Stimulated activated CD8-positive, alpha-beta memory T cell treated with anti-CD3 and anti-CD28 coated beads, Interleukin-7, amount 100 ng/mL, for 1 hour (primary cell): ENCODE results near the gene DDIT4.
"Not testable (repeated sequence)": the region's sequence is repeated elsewhere in the genome, so short reads cannot be mapped to it uniquely, and the experiment has no call there.

Source experiments
- DNase-seq, 2 donors: peaks; one replicate each; pipeline ENCODE4 v3.0.0-alpha.2; 2020; ENCODE audit warnings: low read depth in 2 of 2

DDIT4 gene

DNA sequence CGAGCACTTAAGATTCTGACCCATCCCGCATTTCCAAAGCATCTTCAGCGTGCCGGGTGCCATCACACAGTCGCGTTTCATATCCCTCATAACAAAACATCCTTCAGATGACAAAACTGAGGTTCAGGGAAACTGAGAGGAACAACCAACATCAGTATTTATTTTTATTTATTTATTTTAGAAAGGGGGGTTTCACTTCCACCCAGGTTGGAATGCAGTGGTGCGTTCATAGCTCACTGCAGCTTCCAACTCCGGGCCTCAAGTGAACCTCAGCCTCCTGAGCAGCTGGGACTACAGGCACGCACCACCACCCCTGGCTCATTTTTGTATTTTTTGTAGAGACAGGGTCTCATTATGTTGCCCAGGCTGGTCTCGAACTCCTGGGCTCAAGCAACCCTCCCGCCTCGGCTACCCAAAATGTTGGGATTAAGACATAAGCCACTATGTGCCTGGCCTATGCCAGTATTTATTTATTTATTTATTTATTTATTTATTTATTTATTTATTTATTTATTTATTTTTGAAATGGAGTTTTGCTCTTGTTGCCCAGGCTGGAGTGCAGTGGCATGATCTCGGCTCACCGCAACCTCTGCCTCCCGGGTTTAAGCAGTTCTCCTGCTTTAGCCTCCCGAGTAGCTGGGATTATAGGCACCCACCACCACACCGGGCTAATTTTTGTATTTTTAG is 24.4 kb upstream of the DDIT4 start:
- not testable (repeated sequence) for DNase-seq

DNA sequence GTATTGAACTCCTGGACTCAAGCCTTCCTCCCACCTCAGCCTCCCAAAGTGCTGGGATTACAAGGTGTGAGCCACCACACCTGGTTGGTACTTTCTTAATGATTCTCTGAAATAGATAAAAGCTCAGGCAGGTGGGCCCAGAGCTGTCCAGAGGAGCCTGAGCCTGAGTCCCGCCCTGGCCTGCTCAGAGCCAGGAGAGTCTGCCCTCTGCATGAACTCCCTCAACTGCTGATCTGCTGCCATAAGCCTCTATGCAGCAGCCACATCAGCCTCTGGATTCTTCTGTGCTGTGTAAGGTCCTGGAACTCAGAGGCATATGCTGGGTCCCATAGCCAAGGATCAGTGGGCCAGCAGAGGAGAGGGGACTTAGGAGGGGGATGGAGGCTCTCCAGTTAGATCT is 23.1 kb upstream of the DDIT4 start:
- no peak for DNase-seq

DNA sequence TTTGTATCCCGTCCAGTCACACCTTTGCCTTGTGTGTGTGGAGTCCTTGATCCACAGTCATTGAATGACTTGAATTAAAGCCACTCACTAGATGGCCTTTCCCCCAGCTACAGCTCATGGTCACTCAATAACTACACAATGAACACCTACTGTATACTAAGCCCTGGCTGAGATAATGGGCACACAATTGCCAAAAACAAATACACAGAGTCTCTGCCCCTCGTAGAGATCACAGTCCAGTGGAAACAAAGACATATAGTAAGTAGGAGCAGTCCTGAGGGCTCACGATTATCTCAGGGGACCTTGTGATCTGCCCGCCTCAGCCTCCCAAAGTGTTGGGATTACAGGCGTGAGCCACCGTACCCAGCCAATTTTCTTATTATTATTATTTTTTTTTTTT is 22.1 kb upstream of the DDIT4 start:
- DNase-seq = no peak

DNA sequence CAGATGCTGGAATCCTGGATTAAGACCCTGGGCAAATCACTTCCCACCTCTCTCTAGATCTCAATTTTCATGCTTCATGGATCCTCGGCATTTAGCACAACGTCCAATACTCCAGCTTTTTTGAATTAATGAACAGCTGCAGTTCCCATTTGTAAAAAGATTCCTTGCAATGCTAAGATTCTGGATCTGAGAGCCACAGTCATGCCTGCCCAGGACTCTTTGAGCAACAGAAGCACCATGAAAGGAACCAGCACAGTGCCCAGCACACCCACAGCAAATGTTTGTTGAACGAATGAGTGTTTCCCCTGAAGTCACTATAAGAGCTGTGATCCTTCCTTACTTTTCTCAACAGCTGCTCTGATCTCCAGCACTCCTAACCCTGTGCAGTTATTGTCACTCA is 20.8 kb upstream of the DDIT4 start:
- DNase-seq = no peak

DNA sequence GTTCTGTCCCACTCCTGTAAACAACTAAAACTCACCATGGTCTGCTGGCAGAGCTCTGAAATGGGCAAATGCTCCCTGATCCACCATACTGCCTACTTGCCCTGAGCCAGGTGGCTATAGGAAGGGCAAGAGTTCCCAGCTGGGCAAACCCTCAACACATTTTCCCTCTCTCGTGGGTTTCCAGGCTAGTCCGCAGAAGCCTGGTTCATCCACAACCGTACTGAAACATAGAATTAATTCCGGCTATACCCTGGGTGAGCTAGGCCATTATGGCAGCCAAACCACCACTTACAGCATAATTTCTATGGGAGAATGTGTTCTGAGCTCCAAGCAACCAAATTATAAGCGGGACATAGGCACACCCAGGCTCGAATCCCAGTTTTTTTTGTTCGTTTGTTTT is 20.1 kb upstream of the DDIT4 start:
- DNase-seq = no peak

DNA sequence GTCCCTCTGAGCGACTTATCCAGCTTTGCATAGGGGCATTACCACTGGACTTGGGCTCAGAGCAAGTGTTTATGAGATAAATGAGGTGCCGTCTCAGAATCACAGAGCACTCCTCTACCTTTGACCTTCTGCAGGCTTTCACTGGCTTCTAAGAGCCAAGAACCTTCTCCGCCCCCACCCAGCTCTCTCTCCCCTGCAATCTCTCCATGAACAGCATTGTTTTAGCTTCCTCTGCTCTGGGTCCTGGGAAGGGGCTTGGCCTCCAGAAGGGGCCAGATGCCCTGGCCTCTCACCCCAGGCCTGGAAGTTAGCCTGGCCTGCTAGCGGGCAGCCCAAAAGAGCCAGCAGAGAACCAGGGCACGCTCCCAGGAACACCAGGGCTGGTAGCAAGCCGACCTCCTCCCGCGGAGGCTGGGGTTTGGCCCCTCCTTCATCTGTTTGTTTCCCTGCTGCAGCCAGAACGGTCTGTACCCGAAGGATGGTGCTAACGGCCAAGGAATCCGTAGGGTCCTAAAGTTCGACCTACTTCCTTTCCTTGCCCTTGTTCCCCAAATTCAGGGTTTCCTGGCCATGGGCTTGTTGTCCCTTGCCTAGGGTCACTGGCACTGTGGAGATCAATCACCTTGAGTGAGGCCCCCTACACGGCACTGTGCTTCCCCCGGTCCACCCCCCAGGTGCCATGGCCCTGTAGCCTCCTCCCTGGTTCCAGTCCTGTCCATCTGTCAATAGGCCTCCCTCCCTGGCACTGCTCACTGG is 18.7 kb upstream of the DDIT4 start:
- no peak for DNase-seq

DNA sequence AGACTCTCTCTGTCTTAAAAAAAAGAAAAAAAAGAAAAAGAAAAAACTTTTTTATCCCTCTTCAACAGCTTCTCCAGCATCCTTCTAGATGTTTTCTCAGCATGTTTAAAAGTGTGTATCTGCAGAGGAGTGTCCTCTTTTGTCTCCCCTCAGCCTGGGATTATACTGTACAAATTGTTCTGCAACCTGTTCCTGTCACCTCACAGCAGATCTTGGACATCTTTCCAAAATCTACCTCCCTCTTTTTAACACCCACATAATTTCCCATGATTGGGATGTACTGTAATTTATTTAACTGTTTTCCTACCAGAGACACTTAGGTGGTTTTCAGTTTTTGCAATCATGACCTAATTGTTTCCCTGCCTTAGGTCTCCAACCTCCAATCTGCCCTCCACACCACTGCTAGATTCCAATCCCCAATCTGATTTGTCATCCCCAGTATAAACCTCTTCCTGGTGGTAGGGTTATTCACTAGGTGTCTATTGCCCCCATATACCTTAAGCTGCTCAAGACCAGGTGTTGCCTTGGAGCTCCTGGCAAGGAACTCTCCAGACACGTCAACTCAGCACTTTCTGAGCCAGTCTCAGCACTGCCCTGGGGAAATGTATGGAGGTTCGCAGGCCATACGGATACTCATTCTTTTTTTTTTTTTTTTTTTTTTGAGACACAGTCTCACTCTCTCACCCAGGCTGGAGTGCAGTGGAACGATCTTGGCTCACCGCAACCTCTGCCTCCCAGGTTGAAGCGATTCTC is 17.6 kb upstream of the DDIT4 start:
- no peak for DNase-seq

DNA sequence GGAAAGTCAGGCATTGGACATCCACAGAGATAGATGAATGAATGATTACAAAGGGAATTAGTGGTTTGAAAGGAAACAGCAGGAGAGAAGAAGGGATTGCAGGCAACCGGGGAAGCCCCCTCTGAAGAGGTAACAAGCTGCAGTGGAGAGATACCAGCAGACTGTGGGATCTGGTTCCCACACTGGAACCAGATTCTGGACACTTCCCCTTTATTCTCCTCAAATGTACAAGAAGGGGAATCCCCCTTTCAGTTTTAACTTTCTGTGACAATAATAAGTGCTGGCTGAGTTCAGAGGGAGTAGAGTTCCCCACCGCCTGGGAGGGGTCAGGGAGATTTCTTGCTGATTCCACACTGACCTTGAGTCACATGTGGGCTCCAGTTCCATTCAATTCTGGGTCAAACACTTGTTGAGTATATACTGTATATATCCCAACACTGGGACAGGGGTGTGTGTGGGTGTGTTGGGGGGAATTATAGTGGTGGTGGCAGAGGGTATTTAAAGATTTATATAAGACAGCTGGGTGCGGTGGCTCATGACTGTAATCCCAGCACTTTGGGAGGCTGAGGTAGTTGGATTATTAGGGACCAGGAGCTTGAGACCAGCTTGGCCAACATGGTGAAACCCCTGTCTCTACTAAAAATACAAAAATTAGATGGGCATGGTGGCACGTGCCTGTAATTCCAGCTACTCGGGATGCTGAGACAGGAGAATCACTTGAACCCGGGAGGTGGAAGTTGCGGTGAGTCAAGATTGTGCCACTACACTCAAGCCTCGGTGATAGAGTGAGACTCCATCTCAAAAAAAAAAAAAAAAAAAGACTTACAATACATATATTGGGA is 16.5 kb upstream of the DDIT4 start:
- no peak for DNase-seq

DNA sequence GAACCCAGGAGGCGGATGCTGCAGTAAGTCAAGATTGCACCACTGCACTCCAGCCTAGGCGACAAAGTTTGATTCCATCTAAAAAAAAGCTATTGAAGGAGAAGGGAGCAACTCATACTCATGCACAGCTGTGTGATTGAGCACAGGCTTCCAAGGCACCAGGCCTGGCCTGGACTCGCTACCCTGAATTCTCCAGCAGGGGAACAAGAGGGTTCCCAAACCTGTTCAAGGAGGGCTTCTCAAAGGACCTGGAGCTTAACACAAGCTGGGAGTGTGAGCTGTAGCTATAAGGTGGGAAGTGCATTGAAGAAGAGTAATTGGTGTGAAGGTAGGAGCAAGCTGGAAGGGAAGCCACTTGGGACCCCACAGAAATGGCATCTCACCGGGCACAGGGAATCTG is 15.1 kb upstream of the DDIT4 start:
- no peak for DNase-seq

DNA sequence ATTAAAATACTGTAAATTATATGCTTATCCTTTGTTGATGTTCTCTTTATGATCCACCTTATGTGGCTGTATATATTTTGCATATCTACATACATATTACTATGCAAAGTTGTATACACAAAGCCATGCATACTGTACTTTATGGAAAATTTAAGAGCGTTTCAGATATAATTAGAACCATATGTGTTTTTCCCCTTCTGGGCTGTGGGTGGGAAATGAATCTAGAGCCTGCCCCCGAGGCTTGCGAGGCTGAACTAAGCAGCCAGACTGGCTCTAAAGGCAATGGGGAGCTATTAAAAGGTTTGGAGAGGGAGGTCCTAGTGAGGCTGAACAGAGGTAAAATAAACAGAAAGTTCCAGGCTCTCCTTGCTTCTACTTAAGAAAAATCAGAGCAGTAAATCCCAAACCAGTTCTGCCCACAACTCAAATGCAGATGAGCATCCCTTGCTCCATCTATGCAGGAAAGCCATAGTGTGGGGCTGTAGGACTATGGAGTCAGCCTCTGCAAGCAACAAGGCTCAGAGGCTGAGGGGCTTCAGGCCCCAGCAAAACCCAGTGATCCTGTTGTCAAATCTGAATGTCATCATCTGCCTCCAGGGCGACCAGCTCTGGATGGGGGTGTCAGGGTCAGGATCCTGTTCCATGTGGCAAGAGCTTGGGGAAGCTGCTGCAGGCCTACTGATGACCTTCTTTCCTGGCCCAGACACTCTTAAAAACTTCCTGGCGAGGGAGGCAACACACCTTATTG is 14.1 kb upstream of the DDIT4 start:
- no peak for DNase-seq

DNA sequence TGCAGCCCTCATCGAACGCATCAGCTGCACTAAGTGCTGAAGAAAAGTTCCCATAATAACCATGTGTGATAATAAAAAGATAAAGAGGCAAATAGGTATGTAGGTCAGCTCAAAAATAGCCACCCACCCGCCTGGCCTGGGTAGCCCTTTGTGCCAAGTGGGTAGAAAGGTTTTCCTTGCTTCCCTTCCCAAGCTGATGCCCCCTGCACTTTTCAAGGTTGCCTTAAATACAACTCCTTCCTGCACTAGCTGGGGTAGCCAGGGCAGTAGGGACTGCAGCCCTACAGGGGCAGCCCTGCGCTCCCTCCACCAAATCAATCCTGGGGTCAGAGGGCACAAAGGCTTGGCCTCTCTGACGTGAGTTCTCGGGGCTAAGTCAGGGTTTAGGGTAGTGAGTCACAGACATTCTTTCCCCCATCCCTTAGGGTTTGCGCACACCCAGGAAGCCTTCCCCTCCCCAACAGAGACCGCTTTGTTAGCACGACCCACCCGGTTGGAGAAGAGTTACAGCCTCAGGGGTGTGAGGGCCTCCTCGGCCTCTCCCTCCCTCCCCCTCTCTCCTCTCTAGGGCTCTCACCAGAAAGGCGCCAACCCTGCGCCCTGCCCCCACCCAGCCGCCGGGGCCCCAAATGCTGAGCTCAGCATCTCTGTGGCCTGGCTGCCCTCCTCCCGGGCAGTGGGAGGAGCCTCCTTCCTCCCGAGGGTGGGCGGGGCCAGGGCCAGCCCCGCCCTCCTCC is 13.3 kb upstream of the DDIT4 start:
- DNase-seq = peak; percentile 58 to 63

DNA sequence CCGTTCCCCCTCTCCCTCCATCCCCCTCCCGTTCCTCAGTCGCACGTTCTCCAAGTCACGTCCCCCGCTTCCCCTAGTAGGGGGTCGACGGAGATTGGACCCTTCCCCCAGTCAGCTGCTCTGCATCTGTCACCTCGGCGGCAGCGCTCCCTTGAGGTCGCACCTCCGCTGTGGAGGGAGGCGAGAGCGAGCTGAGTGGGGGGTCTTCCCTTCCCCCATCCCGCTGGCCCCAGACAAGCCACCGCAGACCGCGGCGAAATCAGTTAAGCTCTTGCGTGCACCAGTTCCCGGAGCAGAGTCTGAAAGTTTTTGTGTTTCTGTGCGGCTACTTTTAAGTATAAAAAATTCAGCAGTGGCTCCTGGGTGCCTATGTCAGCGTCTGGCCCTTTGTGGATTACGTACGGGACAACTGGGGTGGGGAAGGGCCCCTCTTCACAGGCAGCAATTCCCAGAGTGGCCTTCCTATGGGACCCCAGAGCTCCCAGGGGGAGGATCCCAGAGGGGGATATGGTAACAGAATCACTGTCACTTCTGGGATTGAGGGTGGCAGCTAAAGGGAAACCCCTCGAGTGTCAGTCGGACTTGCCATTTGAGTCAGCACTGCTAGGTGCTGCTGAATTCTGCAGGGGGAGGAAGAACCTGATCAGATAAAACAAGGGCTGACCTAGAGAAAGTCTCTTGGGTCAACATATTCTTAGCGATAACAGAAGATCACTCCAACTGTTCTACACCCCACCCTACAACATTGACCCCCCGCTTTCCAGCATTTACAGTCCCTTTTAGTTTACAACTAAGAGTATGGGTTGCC is 12.5 kb upstream of the DDIT4 start:
- DNase-seq = no peak

DNA sequence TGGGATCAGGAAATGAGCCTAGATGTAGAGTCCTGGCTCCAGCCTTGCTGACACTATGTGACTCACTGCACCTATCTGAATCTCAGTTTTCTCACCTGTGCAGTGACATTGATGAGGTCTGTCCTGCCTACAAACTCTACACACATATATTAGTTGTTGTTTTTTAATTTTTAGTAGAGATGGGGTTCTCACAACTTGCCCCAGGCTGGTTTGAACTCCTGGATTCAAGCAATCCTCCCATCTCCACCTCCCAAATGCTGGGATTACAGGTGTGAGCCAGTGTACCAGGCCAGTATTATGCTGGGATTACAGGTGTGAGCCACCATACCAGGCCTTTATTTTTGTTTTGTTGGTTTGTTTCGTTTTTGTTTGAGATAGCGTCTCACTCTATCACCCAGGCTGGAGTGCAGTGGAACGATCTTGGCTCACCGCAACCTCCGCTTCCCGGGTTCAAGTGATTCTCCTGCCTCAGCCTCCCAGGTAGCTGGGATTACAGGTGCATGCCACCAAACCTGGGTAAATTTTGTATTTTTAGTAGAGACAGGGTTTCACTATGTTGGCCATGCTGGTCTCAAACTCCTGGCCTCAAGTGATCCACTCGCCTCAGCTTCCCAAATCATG is 11.8 kb upstream of the DDIT4 start:
- DNase-seq = no peak

DNA sequence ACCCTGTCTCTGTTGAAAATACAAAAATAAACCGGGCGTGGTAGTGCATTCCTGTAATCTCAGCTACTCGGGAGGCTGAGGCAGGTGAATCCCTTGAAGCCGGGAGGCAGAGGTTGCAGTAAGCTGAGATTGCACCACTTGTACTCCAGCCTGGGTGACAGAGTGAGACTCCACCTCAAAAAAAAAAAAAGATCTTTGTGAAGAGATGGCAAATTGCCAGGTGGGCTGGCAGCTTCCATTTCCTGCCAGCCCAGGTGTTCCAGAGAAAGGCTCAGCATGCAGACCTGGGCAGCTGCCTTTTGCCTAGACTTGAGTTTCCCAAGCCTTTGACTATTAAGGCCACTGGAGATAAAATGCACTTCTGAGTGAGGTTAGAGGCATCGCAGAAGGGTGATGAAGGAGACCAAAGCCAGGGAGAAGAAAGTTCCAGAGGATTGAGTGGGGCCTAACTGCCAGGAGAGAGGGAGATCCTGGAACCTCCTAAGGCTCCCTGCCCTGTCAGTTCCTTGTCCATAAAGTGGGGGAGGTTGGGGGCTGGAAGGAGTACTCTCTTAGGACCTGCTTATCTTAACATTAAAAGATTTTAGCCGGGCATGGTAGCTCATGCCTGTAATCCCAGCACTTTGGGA is 10.0 kb upstream of the DDIT4 start:
- DNase-seq = no peak

DNA sequence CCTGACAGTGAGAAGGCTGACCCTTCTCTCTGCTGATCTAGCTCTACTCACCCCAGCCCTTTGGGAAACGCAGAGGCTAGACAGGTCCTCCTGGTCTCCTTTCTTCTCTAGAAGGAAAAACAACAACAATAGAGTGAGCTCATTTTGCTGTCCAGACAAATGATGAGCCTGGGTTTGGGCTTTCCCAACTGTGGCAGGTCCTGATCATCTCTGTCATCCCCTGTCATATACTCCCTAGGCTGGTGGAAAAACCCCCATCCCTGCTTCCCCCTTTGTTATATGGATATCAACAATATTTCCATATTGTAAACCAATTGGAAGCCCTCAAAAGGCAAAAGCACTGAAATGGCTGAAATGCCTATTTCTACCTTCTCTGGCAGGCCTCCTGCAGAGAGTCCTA is 9.2 kb upstream of the DDIT4 start:
- no peak for DNase-seq

DNA sequence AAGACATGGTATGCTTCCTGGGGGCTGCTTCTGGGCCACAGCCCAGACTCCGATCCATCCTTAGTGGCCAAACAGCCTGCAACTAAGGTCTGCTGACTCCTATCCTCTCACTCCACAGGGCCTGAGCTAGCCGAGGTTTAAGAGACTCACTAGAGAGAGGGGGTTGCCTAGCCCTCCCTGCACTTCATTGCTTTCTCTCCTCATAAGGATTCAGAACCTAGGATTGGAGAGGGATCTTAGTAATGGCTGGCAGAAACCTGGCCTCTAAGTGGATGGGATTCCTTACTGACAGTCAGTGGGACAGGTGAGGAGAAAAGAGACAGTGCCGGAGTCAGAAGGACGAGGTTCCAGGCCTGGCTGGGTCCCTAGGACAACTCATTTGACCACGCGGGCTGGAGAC is 8.2 kb upstream of the DDIT4 start:
- DNase-seq = no peak

DNA sequence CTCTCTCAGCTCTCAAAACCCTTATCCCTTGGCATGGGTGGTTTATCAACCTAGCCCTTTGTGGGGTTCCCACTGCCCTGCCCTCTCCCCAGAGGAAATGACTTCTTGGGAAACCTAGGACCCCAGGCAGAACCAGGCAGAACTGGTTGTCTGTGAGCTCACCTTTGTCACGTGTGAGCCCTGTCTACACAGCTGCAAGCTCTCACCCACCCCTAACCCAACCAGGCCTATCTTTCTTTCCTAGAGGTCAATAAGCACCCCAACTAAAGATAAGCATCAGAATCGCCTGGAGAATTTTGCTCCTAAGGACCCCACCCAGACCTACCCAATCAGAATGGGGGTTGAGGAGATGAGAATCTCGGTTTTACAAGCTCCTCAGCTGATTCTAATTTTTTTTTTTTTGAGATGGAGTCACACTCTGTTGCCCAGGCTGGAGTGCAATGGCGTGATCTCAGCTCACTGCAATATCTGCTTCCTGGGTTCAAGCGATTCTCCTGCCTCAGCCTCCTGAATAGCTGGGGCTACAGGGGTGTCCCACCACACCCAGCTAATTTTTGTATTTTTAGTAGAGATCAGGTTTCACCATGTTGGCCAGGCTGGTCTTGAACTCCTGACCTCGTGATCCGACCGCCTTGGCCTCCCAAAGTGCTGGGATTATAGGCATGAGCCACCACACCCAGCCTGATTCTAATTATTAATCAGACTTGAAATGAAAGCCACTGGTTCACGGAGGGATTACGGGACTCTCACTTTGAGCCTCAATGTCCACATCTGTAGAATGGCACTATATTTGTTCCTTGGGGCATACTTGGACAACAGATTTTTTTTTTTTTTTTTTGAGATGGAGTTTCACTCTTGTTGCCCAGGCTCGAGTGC is 7.5 kb upstream of the DDIT4 start:
- no peak for DNase-seq

DNA sequence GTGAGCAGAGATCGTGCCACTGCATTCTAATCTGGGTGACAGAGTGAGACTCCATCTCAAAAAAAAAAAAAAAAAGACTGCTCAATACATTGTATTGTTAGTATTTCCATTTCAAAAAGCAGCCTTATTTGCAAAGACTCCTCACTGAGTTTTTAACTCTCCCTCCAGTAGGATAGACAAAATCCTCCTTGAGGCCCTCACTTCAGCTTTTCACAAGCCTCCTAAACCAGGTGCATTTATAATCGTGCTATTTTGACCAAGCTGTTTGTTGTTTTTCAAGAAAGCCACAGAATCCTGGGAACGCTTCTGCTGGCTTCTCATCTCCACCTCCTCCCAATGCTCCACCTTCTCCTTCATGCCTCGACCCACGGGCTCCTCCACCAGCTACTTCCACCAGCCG is 6.3 kb upstream of the DDIT4 start:
- DNase-seq = no peak
